Measurements from ENCODE around the gene PPP2R2D. TPM values are rescaled to one million over a fixed set of nuclear protein-coding genes. Genes with fewer than 3 reads are reported as not detected.

PPP2R2D gene
- total and polyA plus RNA-seq, 2 experiments from 2014 or later = 43.5 to 45.0 TPM

DNA sequence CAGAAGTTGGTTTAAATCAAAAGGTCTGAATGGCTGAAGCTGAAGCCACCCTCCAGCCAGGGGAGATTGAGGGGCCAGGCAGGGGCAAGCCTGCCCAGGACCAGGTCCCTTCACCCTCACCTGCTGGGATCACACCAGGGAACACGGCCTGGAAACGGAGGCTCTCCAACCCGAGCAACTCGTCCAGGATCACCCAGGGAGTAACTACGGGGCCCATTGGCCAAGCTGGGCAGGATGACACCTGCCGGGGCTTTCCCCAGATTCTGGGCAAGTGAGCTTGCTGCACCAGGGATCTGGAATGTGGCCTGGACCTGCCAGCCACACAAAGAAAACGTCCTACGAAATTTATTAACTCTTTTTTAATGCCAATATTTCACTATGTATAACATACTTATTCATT, 30.4 kb upstream of the PPP2R2D start:
- Histone ChIP-seq H3K27ac (no peak overlapping the region), H3K4me1 (ENCODE audit: low read depth) (no peaks in the 10 kb centered on the region), H3K4me3 (no peak overlapping the region), H3K9me3 (ENCODE audit: low read depth) (no peaks in the 10 kb centered on the region), H3K36me3 (no peaks in the 10 kb centered on the region), H3K27me3 (no peaks in the 10 kb centered on the region)
- DNase-seq (ENCODE audit: low read depth in 1 of 2, low spot score in 1 of 2) = no peak
- TF ChIP-seq, protein P1, sequence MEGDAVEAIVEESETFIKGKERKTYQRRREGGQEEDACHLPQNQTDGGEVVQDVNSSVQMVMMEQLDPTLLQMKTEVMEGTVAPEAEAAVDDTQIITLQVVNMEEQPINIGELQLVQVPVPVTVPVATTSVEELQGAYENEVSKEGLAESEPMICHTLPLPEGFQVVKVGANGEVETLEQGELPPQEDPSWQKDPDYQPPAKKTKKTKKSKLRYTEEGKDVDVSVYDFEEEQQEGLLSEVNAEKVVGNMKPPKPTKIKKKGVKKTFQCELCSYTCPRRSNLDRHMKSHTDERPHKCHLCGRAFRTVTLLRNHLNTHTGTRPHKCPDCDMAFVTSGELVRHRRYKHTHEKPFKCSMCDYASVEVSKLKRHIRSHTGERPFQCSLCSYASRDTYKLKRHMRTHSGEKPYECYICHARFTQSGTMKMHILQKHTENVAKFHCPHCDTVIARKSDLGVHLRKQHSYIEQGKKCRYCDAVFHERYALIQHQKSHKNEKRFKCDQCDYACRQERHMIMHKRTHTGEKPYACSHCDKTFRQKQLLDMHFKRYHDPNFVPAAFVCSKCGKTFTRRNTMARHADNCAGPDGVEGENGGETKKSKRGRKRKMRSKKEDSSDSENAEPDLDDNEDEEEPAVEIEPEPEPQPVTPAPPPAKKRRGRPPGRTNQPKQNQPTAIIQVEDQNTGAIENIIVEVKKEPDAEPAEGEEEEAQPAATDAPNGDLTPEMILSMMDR (IDR thresholded peaks at IDR 0.05; ENCODE audit: low read depth, low read length) = no peak

- TF ChIP-seq, protein P1 (IDR thresholded peaks at IDR 0.05; ENCODE audit: low read depth, low read length) = no peak
- H3K9me3 ChIP-seq (ENCODE audit: low read depth) = no peaks in the 10 kb centered on the region
- peak in 1 of 2 donors; percentile 18 for DNase-seq (ENCODE audit: low read depth in 1 of 2, low spot score in 1 of 2)
Observed at GRCh38 chr10:131870831-131871672, 29.8 kb upstream of the PPP2R2D start.

GRCh38 chr10:131871673-131872005, 29.2 kb upstream of the PPP2R2D start:
- Histone ChIP-seq H3K27ac (no peak overlapping the region), H3K9me3 (ENCODE audit: low read depth) (no peaks in the 10 kb centered on the region), H3K4me1 (ENCODE audit: low read depth) (no peaks in the 10 kb centered on the region), H3K27me3 (no peaks in the 10 kb centered on the region), H3K36me3 (no peaks in the 10 kb centered on the region), H3K4me3 (no peak overlapping the region)
- DNase-seq (ENCODE audit: low read depth in 1 of 2, low spot score in 1 of 2) = no peak
- TF ChIP-seq, protein P1 (IDR thresholded peaks at IDR 0.05; ENCODE audit: low read depth, low read length) = no peak

More at GRCh38 chr10:131870831-131871672, 29.8 kb upstream of the PPP2R2D start:
- Histone ChIP-seq H3K4me3 (no peak overlapping the region), H3K36me3 (no peaks in the 10 kb centered on the region), H3K27ac (no peak overlapping the region), H3K27me3 (no peaks in the 10 kb centered on the region), H3K4me1 (ENCODE audit: low read depth) (no peaks in the 10 kb centered on the region)

GRCh38 chr10:131872011-131872826, 28.6 kb upstream of the PPP2R2D start:
- DNase-seq (ENCODE audit: low read depth in 1 of 2, low spot score in 1 of 2) = no peak
- no peak overlapping the region for H3K4me3 ChIP-seq
- H3K4me1 ChIP-seq (ENCODE audit: low read depth) = no peaks in the 10 kb centered on the region
- H3K27ac ChIP-seq = no peak overlapping the region
- H3K27me3 ChIP-seq = no peaks in the 10 kb centered on the region
- H3K36me3 ChIP-seq = no peaks in the 10 kb centered on the region
- H3K9me3 ChIP-seq (ENCODE audit: low read depth) = no peaks in the 10 kb centered on the region
- TF ChIP-seq, protein P1 (IDR thresholded peaks at IDR 0.05; ENCODE audit: low read depth, low read length) = no peak

GRCh38 chr10:131872827-131873375, 27.9 kb upstream of the PPP2R2D start:
- DNase-seq (ENCODE audit: low read depth in 1 of 2, low spot score in 1 of 2) = no peak
- Histone ChIP-seq H3K27me3 (no peaks in the 10 kb centered on the region), H3K27ac (no peak overlapping the region), H3K4me3 (no peak overlapping the region), H3K36me3 (no peaks in the 10 kb centered on the region), H3K9me3 (ENCODE audit: low read depth) (no peaks in the 10 kb centered on the region), H3K4me1 (ENCODE audit: low read depth) (no peaks in the 10 kb centered on the region)
- TF ChIP-seq, protein P1 (IDR thresholded peaks at IDR 0.05; ENCODE audit: low read depth, low read length) = no peak

All from cardiac muscle cell (in vitro differentiated cells and primary cell).